Anterior cingulate cortex (tissue), 58 donors: ENCODE results near the gene ZNF638.
A peak's percentile ranks its signal among the peaks of the same experiment; 100 is the strongest.

Source experiments
- DNase-seq, 58 donors: peaks; one replicate each; lab custom pipeline; 2025; lab: John Stamatoyannopoulos, UW

Gene ZNF638

DNA sequence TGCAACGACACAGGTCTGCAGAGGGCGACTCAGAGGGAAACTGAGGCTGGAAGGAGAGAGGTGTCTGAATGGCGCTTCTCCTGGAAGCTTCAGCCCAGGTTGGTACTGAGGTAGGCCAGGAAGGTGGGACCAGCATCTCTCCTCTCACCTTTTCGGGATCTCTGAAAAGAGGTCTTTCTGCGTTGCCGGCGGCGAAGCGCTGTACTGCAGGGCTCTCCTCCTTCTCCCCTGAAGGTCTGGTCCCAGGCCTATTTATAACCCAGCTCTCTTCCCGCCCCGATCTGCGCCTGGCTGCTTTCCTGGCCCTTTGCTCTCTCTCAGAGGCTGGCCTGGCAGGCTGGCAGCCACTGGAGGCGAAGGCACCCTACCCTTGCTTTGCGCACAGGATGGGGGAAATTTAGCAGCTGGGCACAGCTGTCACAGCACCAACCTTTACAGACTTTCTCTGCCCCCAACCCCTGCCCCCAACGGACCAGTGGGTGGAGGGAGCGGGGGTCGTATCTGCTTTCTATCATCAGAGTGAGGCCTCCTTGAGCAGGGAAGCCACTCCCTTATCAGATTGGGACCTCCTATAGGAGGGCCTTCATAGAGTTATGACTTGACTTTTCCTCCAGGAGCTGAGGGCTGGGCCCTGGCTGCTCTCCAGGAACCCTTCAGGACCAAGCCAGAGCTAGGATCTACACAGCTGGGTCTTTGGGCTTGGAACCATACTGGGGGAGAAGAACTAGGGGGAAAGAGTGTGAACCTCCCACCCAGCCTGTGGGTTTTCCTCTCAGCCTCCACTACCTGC lies 122.8 kb downstream of the ZNF638 start:
- peak in 1 of 58 donors; percentile 9 for DNase-seq

- no peak for DNase-seq
These were observed 123.6 kb downstream of the ZNF638 start for GRCh38 chr2:71455011-71455740.

- DNase-seq: no peak
These were observed 124.4 kb downstream of the ZNF638 start for GRCh38 chr2:71455741-71456569.

DNA sequence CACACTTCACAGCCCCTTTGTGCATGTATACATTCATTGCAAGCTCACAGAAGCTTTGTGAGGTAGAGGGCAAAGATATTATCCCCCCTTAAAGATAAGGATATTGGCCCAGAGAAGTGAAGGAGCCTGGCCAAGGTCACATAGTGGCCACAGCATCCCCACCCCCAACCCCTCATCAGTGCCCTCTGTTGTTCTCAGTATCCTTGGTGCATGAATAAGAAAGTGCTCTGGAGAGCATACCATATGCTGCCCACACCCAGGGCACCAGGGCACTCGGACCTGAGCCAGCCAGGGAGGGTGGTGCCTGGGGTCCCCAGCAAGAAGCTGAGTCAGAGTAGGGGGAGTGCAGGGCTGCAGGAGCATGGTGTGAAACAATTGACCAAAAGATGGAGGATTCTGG lies 125.0 kb downstream of the ZNF638 start:
- DNase-seq: no peak

DNA sequence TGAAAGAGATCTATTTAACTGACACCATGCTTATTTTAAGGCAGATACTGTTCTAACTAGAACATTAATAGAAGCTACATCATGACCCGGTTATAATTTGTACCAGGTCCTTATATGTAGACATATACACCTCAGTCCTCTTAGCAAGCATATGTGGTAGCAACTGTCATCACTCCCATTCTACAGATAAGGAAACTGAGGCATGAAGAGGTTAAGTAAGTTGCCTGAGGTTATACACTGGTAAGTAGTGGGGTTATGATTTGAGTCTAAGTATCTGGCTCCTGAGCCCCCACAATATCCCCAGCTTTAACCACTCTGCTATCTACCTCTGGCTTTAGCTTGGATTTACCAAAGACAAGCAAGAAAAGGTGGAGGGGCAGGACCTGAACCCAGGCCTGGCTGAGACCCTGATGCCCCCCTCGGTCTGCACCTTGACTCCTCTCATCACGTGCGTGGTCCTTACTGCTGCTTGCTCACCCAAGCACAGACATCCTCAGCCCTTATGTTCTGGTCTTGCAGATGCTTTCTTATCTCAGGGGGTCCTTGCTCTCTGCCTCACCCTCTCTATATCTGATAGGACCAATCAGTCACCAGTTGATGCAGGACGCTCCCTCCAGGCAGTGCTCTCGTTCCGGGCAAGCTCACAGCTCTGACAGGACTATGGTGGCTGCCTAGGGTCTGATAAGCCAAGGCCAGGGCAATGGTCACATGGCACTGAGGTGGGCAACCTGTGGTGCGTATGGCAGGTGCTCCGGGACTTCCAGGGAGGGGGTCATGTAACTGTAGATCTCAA lies 125.7 kb downstream of the ZNF638 start:
- DNase-seq: no peak

- DNase-seq: no peak
These were observed 126.3 kb downstream of the ZNF638 start for GRCh38 chr2:71457923-71458322.

DNA sequence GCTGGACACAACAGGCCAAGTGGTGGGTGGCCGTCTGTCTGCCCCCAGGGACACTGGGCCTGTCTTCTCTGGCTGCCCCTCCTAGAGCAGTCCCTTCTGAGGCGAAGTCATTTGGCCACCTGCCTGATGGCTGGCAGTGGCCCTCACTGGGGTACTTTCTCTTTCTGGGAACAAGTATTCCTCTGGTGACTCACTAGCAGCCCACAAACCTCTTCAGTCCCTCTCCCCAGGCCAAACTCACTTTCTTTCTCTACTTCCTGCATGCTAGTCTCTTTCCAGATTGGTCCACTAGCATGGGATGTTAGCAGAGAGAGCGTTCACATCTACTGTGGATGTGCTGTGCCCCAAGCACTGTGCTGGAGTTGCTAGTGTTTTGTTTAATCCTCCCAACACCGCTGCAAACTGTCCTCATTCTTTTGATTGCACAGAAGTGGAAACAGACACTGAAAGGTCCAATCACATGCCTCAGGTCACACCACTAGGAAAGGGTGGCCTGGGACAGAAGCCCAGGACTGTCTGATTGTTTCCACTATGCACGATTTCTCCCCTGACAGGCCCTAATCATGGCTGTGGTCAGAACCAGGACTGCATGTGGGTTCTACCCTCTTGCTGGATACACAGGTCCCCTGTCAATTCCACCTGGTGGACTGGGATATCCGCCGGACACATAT lies 127.0 kb downstream of the ZNF638 start:
- DNase-seq: peak in 2 of 58 donors; percentile 20 to 45

DNA sequence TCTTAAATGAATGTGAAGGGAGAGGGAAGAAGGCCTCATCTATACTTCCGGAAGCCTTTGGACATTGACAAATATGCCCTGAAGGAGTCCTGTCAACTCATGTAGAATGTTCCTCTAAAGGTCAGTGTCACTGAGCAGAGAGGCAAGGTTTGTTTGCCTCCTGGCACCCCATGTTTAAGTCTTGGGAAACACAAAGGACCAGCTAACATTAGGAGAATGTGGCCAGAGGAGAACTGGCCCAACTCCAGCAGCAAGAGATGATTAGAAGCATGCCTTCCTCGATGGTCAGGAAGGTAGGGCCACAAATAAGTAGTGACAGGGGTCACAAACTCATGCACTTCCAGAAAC lies 127.5 kb downstream of the ZNF638 start:
- DNase-seq: no peak

- DNase-seq: no peak
These were observed 128.5 kb downstream of the ZNF638 start for GRCh38 chr2:71460056-71460455.

GRCh38 chr2:71460595-71461303 lies 129.2 kb downstream of the ZNF638 start:
- DNase-seq: peak in 2 of 58 donors; percentile 6 to 21

DNA sequence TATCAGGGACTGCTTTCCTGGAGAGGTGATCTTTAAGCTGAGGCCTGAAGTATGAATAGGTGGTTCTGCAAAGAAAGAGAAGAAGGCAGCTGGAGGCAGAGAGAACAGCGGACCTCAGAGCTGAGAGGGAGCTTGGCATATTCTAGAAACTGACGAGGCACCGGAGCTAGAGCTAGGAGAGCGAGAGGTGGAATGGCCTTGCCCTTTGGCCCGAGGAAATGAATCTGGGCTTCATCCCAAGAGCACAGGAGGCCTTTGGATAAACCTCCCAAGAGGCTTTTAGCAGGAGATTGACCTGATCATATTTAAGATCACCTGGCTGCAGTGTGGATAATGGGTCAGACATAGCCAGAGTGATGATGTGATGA lies 129.7 kb downstream of the ZNF638 start:
- DNase-seq: no peak

GRCh38 chr2:71462056-71462605 lies 130.5 kb downstream of the ZNF638 start:
- DNase-seq: no peak

DNA sequence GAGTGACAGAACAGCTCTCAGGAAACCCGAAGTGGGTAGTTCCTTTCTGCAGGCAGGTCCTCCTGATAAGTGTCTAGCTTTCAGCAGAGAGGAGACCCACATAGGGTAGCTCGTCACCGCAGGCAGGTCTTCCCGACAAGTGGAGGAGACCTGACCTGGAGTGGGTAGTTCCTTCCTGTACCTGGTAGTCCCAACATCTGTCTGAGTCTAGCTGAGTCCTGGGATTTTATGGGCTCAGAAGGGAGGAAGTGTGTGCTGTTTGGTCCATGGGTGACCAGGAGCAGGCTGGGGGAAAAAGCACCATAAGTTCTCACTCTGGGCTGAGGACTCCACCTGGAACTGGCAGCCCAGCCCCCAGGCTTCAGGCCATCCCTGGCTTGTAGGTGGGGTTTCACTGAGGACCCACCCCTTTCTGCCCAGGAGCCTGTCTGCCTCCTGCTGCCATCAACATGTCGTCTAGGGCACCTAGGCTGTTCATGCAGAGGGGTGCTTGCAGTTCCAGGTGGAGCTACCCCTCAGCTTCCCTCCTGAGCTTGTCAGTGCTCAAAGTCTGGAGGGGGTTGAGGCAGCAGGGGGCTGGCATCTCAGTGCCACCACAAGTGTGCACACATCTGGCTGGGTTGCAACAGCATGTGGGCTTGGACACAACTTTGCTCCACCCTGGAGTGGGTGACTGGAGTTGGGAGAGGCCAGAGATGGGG lies 131.2 kb downstream of the ZNF638 start:
- DNase-seq: no peak

- no peak for DNase-seq
These were observed 131.7 kb downstream of the ZNF638 start for GRCh38 chr2:71463342-71463654.

DNA sequence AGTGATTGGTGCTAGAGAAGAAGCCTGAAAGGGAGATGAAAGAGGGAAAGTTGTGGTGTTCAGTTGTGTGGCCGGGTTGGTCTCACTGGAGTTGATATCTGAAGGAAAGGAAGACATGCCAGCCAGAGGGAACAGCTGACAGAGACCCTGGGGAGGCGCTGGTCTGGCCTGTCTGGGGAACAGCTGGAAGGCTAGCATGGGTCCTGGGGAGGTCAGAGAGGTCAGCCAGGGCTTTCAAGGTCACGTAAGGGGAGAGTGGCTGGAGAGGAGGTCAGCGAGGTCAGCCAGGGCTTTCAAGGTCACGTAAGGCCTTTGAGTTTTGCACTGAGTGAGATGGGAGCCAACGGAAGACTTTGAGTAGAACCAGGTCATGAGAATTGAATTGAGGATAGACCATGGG lies 132.8 kb downstream of the ZNF638 start:
- no peak for DNase-seq

- no peak for DNase-seq
These were observed 133.8 kb downstream of the ZNF638 start for GRCh38 chr2:71465356-71465755.

DNA sequence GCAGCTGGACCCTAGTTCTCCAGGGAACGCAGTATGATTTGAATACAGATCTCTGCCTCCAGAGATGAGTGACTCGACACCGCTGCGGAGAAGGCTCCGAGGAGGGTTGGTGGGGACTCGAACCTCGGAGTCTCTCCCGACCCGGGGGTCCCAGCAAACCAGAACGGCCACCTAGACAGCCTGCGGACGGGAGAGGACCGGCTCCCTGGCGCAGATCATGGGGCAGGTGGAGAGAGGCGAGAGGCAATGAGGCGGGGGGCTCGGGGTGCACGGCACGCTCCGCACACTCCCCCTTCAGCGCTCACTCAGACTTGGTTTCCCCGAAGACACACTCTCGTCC lies 134.3 kb downstream of the ZNF638 start:
- DNase-seq: no peak
